GM19351 (cell line): ENCODE data around the gene NECAP2.
"Not testable (repeated sequence)": the region's sequence is repeated elsewhere in the genome, so short reads cannot be mapped to it uniquely, and the experiment has no call there.

ENCODE experiments used
- ATAC-seq: cut with Tn5 transposase; IDR thresholded peaks from one replicate; pipeline ENCODE4 v1.9.1; 2021; ENCODE audit warnings: mild to moderate bottlenecking, moderate library complexity; ENCODE audit not compliant: unreplicated experiment

The NECAP2 gene

GRCh38 chr1:16456151-16456550 is 15.6 kb downstream of the NECAP2 start:
- ATAC-seq = not testable (repeated sequence)

GRCh38 chr1:16458831-16459230 is 18.3 kb downstream of the NECAP2 start:
- ATAC-seq = no peak

GRCh38 chr1:16459352-16459925 is 18.9 kb downstream of the NECAP2 start:
- no peak for ATAC-seq

DNA sequence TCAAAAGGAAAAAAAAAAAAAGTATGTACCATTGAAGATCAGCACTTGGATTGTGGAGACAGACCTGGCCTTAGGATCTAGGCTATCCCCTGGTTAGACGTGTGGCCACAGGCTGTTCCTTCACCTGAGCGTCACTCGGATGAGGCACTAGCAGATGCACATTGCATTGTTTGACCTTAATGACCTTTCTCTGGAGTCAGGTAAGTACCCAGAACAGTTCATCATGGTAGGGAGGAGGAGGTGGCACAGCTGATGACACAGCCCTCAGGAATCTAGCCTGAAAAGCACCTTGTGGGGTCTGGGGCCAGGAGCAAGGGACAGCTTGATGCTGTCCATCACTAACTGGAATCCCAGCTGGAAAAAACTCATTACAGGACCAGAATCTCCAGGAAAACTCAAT is 21.2 kb downstream of the NECAP2 start:
- no peak for ATAC-seq

GRCh38 chr1:16462773-16463330 is 22.3 kb downstream of the NECAP2 start:
- ATAC-seq = no peak

DNA sequence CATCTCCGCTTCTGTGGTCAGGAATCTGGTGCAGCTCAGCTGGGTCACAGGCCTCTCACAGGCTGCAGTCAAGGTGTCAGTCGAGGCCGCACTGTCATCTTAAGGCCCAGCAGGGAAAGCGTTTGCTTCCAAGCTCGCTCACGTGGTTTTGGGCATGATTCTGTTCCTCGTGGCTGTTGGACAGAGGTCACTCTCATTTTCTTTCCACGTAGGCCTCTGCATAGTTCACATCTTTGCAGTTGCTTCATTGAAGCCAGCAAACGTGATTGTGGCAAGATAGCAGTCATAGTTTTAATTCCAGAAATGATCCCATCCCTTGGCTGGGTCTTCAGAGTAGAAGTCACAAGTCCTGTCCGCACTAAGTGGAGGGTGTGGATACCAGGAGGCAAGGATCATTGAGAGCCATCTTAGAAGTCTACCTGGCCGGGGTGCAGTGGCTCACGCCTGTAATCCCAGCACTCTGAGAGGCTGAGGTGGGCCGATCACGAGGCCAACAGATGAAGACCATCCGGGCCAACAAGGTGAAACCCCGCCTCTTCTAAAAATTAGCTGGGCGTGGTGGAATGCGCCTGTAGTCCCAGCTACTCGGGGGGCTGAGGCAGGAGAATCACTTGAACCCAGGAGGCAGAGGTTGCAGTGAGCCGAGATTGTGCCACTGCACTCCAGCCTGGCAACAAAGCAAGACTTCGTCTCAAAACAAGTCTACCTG is 24.5 kb downstream of the NECAP2 start:
- no peak for ATAC-seq

DNA sequence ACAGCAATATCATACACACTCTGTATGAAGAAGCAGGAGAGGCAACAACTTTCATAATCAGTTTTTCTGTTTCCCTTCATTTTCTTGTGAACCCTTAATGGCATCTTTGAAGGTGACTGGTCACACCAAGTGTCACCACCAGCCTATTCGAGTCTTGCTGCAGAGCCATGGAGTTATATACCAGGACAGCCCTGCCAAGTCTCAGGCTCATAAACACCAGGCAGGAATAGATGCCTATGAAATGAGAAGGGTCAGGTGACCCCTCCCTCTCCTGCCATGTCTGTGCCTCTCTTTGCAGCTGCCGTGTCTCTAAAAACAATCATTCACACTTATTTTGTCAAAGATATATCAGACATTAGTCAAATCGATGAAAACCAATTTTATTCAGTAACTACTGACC is 28.0 kb downstream of the NECAP2 start:
- ATAC-seq = no peak

DNA sequence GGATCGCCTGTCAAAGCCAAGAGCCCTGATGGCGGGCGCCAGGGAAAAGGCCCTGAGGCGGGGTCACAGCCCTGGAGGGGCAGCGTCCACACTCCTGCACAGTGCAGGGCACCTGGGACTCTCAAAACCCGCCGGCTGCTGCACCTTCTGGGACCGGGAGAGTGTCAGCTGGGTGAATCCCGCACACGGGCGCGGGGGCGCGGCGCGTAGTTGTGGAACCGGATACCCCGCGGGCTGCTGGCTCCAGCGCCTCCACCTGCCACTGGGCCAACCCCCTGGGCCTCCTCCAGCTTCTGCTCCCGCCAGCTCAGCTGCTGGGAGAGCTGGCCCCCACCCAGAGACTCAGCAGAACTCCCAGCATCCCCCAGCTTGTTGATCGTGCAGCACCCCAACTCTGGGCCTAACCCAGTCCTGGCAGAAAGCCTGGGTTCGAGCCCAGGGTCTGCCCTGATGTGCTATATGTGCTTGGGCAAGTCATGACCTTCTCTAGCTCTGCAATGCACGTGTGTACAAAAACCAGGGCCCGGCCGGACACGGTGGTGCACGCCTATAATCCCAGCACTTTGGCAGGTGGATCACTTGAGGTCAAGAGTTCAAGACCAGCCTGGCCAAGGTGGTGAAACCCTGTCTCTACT is 33.8 kb downstream of the NECAP2 start:
- ATAC-seq = no peak

- ATAC-seq = not testable (repeated sequence)
Observed at GRCh38 chr1:16474891-16475290, 34.4 kb downstream of the NECAP2 start.

- not testable (repeated sequence) for ATAC-seq
Observed at GRCh38 chr1:16475771-16476770, 35.5 kb downstream of the NECAP2 start.

GRCh38 chr1:16478091-16478490 is 37.6 kb downstream of the NECAP2 start:
- ATAC-seq = no peak

GRCh38 chr1:16483146-16483545 is 42.6 kb downstream of the NECAP2 start:
- ATAC-seq = not testable (repeated sequence)

GRCh38 chr1:16483639-16484500 is 43.3 kb downstream of the NECAP2 start:
- not testable (repeated sequence) for ATAC-seq

DNA sequence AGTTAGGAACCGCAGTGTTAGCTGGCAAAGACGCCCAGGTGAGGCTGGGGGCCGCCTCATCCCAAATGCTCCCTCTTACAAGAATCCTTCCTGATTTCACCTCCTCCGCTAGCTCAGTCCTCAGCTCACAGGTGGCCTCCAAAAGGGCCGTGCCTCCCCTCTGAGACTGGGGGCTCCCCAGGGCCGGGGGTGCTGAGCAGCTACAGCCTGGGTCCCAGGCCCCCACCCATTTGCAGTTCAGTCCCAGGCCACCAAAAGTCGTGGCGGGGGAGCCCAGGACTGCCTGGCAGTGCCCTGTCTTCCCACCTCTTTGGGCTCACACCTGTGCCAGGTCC is 43.9 kb downstream of the NECAP2 start:
- no peak for ATAC-seq

GRCh38 chr1:16484931-16485330 is 44.4 kb downstream of the NECAP2 start:
- ATAC-seq = no peak

- ATAC-seq = not testable (repeated sequence)
Observed at GRCh38 chr1:16486316-16486715, 45.8 kb downstream of the NECAP2 start.

DNA sequence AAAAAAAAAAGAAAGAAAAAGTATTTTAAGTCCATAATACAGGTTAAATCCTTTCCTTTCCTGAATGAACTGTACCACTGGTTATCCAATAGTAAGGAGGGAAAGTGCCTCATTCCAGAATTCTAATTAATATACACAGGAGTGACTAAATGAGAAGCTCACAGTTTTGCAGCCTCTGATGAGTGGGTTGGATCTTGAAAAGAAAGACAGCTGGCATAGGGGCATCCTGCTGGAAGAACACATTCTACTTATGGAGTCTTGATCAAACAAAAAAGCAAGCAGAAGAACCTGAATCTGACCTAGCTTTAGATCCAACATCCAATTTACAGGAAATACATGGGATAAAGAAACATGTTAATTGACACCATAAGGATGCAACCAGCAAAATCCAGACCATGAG is 46.5 kb downstream of the NECAP2 start:
- not testable (repeated sequence) for ATAC-seq

- not testable (repeated sequence) for ATAC-seq
Observed at GRCh38 chr1:16489195-16489880, 48.8 kb downstream of the NECAP2 start.

DNA sequence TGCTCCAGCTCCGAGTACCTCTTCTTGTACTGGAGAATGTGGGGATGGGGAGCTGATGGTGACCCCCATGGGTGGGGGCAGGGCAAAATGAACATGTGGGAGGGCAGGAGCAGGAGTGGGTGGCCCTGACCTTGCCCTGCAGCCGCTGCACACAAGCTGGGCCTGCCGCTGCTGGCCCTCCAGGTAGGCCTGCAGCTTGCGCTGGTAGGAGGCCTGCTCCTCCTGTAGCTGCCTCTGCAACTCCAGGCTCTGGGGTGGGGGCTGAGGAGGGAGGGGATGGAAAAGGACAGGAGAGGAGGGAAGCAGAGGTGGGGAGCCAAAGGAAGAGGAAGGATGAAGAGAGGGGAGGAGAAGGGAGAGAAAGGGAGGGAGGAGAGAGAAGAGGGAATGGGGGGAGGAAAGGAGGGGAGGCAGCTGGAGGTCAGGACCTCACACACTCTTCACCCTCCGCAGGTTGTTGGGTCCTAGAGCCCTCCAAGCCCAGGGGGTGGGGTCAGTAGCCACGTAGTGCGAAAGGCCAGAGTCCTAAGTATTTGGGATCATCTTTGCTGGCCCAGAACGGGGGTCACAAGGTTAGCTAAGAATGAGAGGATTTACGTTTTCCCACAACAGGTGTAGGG is 50.6 kb downstream of the NECAP2 start:
- ATAC-seq = no peak
